Cardiac fibroblast (primary cell): ENCODE data around the gene SLIT2.
A peak's percentile ranks its signal among the peaks of the same experiment; 100 is the strongest.

ENCODE experiments used
- DNase-seq, 2 donors: peaks; one replicate each; pipeline versions ENCODE4 v3.0.0 to v3.0.0-alpha.2; 2010; ENCODE audit warnings: low read depth in 2 of 2
- H3K4me3 ChIP-seq, 2 donors: replicated peaks in 1 of 2; 1 replicate in 1 of 2; 2 replicates in 1 of 2; pipeline ENCODE4 v1.5.1; 2011; ENCODE audit warnings: low read depth in 2 of 2, low read length in 2 of 2, mild to moderate bottlenecking in 2 of 2, moderate library complexity in 1 of 2
- TF ChIP-seq, protein P1 (sequence below): IDR thresholded peaks from one replicate; pipeline ENCODE4 v1.5.1; 2011; ENCODE audit warnings: low read depth, mild to moderate bottlenecking, low read length, inconsistent platforms

The SLIT2 gene

DNA sequence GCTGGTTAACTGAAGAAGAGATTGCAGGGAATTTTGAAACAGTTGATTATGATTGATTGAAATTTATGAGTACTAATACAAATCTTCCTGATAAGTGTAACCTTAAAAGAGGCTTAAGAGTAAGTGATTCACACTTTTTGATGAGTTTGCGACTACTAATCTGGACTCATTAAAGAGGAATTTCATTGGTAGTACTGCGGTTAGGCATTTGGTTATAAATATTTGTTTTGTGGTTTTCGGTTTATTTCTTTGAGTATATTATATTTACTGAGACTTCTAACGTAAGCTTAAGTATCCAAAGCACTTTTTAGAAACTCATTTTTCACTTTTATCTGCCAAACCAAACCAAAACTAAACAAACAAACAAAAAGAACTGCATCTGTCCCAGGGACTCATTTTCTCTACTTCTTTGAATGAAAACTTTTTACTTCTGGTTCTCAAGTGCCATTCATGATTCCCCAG, 20.7 kb downstream of the SLIT2 start:
- peak in 1 of 2 donors; percentile 54 for DNase-seq
- no peak overlapping the region for H3K4me3 ChIP-seq
- TF ChIP-seq, protein P1, sequence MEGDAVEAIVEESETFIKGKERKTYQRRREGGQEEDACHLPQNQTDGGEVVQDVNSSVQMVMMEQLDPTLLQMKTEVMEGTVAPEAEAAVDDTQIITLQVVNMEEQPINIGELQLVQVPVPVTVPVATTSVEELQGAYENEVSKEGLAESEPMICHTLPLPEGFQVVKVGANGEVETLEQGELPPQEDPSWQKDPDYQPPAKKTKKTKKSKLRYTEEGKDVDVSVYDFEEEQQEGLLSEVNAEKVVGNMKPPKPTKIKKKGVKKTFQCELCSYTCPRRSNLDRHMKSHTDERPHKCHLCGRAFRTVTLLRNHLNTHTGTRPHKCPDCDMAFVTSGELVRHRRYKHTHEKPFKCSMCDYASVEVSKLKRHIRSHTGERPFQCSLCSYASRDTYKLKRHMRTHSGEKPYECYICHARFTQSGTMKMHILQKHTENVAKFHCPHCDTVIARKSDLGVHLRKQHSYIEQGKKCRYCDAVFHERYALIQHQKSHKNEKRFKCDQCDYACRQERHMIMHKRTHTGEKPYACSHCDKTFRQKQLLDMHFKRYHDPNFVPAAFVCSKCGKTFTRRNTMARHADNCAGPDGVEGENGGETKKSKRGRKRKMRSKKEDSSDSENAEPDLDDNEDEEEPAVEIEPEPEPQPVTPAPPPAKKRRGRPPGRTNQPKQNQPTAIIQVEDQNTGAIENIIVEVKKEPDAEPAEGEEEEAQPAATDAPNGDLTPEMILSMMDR: no peak

DNA sequence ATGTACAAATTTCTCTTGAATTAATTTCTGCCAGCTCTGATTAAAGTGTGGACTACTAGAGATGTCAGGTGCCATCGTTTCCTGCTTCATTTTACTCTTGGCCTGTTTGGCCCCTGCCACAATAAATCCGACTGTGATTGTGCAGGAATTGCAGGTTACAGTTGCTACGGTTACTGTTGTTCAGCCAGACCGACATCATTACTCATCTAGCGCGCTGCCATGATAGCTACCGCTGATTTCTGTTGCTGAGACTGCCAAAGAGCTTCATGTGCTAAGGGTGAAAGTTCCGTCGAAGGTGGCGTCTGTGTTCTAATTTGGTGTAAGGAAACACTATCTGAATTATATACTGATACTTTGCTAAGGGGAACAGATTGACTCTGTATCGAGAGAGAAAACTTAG, 22.1 kb downstream of the SLIT2 start:
- TF ChIP-seq, protein P1: no peak
- no peak overlapping the region for H3K4me3 ChIP-seq
- no peak for DNase-seq

DNA sequence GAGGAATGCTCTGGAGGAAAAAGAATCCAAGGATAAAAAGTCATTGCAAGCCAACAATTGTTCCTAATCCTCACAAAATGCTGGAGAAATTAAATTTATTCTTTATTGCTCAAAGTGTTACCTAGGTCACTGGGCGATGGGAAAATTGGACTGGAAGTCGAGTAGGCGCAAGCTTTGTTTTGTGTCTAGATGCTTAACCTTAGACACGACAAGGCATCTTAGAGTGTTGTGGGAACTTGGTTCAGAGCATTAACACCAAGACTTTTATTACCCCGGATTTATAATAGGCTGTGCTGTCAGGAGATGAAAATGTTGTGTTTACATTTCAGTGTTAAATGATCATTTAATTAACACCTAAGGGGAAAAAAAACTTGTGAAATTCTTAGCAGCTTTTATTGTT, 25.1 kb downstream of the SLIT2 start:
- no peak overlapping the region for H3K4me3 ChIP-seq
- TF ChIP-seq, protein P1: no peak
- no peak for DNase-seq

DNA sequence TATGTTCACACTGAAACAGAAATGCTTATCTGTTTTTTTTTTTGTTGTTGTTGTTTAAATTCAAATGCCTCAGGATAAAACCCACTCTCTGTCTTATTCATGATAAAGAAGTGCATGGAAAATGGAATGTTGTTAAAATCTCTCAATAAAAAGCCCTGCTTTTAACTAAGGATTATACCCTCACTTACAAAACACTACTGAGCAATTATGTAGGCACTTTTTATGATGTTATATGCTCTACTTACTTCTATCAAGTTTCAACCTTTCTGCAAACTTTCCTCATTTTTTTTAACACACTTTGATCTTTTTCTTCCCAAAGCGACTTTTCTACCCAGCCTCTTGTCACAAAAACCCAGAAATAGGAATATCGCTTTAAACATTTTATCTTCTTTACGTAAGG, 26.5 kb downstream of the SLIT2 start:
- H3K4me3 ChIP-seq: no peak overlapping the region
- TF ChIP-seq, protein P1: no peak
- no peak for DNase-seq

DNA sequence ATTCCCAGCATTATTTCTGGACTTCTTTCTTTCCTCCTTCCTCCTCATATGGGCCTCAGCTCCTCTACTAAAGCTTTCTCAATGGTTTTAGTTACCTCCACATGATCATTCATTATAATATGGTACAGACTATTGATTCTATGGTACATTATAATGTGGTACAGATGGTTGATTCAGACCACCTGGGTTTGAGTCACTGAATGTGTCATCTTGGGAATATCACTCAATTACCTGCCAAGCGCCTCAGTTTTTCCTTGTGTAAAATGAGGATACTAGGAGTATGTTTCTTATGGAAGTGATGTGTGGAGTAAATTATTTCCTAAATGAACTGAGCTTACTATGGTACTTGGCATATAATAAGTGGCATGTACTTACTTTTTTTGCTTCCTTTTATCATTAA, 27.7 kb downstream of the SLIT2 start:
- no peak for DNase-seq
- H3K4me3 ChIP-seq: no peak overlapping the region
- TF ChIP-seq, protein P1: no peak

DNA sequence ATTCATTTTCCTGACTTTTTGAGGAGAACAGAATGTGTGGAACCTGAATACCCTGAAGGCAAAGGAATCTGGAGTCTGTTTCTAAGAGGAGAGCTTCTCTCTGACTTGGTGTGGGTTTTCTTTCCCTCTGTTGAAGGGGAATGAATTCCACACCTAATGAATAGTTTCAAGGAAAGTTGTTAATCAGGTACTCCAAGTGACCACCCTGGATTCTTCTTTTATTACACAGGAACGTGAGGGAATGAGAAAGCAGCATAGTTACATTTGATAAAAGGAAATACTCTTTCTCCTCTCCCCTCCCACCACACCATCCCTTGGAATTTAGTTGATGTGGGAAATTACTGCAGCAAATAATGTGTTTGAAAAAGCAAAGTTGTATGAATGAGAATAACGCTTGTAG, 29.7 kb downstream of the SLIT2 start:
- no peak for DNase-seq
- no peak overlapping the region for H3K4me3 ChIP-seq
- TF ChIP-seq, protein P1: no peak

DNA sequence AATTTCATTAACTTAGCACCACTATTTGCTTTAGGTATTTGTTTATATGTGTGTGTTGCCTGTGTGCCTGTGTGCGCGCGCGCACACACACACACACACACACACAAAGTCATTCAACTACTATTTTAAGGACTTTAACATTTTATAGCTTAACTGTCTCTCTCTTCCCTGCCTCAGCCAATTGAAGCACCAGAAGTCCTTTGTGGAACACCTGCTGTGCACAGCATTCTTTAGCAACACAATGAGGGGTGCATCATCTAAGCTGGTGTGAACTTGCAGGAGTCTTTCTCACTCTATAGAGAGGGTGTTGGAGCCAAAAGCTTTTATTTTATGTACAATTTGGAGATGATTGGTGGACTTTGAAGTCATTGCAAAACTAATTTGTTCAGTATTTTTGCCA, 31.3 kb downstream of the SLIT2 start:
- no peak for DNase-seq
- no peak overlapping the region for H3K4me3 ChIP-seq
- TF ChIP-seq, protein P1: no peak
